Psoas muscle (tissue), 8 donors: Measurements from ENCODE around the gene ARL15. TPM values are rescaled to one million over a fixed set of nuclear protein-coding genes. Genes with fewer than 3 reads are reported as not detected.

Source experiments
- ATAC-seq, 4 donors: fragments of 200-7000 bp; cut with Tn5 transposase; one replicate each; pipeline ENCODE4 v1.9.1; 2020; ENCODE audit warnings: moderate library complexity in 3 of 4, mild to moderate bottlenecking in 2 of 4
- DNase-seq, 2 donors: peaks; one replicate each; pipeline ENCODE4 v3.0.0-alpha.2; 2020
- H3K27ac ChIP-seq: fragments of 200-600 bp; one replicate; pipeline ENCODE4 v1.8.0; 2022
- H3K27me3 ChIP-seq, 3 donors: fragments of 200-600 bp in 1 of 3; one replicate each; pipeline versions ENCODE4 v1.6.1 to v1.8.0; 2013 to 2022; ENCODE audit warnings: low read length in 2 of 3, mild to moderate bottlenecking in 2 of 3, moderate library complexity in 1 of 3; ENCODE audit not compliant: insufficient read depth in 3 of 3
- H3K36me3 ChIP-seq, 2 donors: fragments of 200-600 bp in 1 of 2; one replicate each; pipeline versions ENCODE4 v1.6.1 to v1.8.0; 2013 to 2022; ENCODE audit warnings: low read depth in 1 of 2, mild to moderate bottlenecking in 1 of 2, moderate library complexity in 1 of 2; ENCODE audit not compliant: insufficient read depth in 1 of 2
- H3K4me1 ChIP-seq: fragments of 200-600 bp; one replicate; pipeline ENCODE4 v1.8.0; 2022
- H3K4me3 ChIP-seq: fragments of 200-600 bp; one replicate; pipeline ENCODE4 v1.8.0; 2022; ENCODE audit warnings: mild to moderate bottlenecking
- H3K9me3 ChIP-seq: fragments of 200-600 bp; one replicate; pipeline ENCODE4 v1.8.0; 2022
- CTCF ChIP-seq: fragments of 200-600 bp; IDR thresholded peaks from one replicate; pipeline ENCODE4 v1.8.0; 2022; ENCODE audit warnings: antibody characterized with exemption
- WGBS, 3 donors: extraction: QIAGEN DNeasy Blood & Tissue Kit; methylation state at CpG; one replicate each; pipeline versions ENCODE4 v1.1.6 to v1.1.7; 2013; 5-methylcytosine and 5-hydroxymethylcytosine counted together
- intact Hi-C, 2 donors: fragments of 100-400 bp; cut with DNase I; formaldehyde crosslinking; loops; one replicate each; pipeline versions ENCODE4 v1.11.0 to v1.14.2; 2022
- polyA plus RNA-seq, 3 donors: library from polyadenylated mRNA; stranded (reverse); fragments of 200-250 nt; gene quantifications; one replicate each; pipeline ENCODE4 v1.2.3, GENCODE V29; 2013
- total RNA-seq, 4 donors: library from RNA; stranded (reverse); fragmentation: NEBNext Ultra II Directional in 2 of 4; extraction: Animal tissue kit (Norgen Biotek cat#: 25700) in 2 of 4; gene quantifications; one replicate each; pipeline versions ENCODE4 v1.2.1 to v1.2.4, GENCODE V29; 2021 to 2023
- donor health status: healthy with polysubstance abuse.
- donor health status: DM: no; HTN: no; CAD: no; lungs with moderate emphysema.
- donor health status: Bipolar disorder and iron deficiency.
- donor health status: healthy.
- donor health status: DM: yes; HTN: yes; CAD: no.
- donor health status: DM: no; HTN: no; CAD: no.
- donor health status: DM: no; HTN: no; CAD: no.
- donor health status: DM: yes; HTN: yes; CAD: no.

ARL15 gene
- total and polyA plus RNA-seq, 7 donors = 2.5 to 8.9 (median 4.6) TPM

- Histone ChIP-seq H3K27me3 (no peaks in the 10 kb centered on the region), H3K4me3 (no peak overlapping the region), H3K9me3 (no peaks in the 10 kb centered on the region), H3K27ac (no peak overlapping the region), H3K36me3 (no peaks in the 10 kb centered on the region), H3K4me1 (no peaks in the 10 kb centered on the region)
- DNase-seq (no peak), ATAC-seq (no peak)
- WGBS, 3 donors = 83 to 85% (median 84%) methylated on average over 2 of the region's 2 CpGs
- intact Hi-C loops = no loop called here
- no peak for TF ChIP-seq CTCF
Measured at GRCh38 chr5:54088081-54088480, 222.3 kb downstream of the ARL15 start.

- DNase-seq (no peak), ATAC-seq (no peak)
- Histone ChIP-seq H3K4me1 (no peaks in the 10 kb centered on the region), H3K36me3 (no peaks in the 10 kb centered on the region), H3K27me3 (no peaks in the 10 kb centered on the region), H3K9me3 (no peaks in the 10 kb centered on the region), H3K27ac (no peak overlapping the region), H3K4me3 (no peak overlapping the region)
- intact Hi-C loops = no loop called here
- no peak for TF ChIP-seq CTCF
- 84 to 89% (median 86%) methylated on average over 2 of the region's 2 CpGs for WGBS, 3 donors
Measured at GRCh38 chr5:54087436-54087835, 222.9 kb downstream of the ARL15 start.

GRCh38 chr5:54086191-54086590, 224.2 kb downstream of the ARL15 start:
- Histone ChIP-seq H3K36me3 (no peaks in the 10 kb centered on the region), H3K4me1 (no peaks in the 10 kb centered on the region), H3K27me3 (no peaks in the 10 kb centered on the region), H3K9me3 (no peaks in the 10 kb centered on the region), H3K27ac (no peak overlapping the region), H3K4me3 (no peak overlapping the region)
- intact Hi-C loops = no loop called here
- 81 to 85% (median 83%) methylated on average over 2 of the region's 2 CpGs for WGBS, 3 donors
- DNase-seq (no peak), ATAC-seq (no peak)
- TF ChIP-seq CTCF = no peak

- no peak for TF ChIP-seq CTCF
- no peaks in the 10 kb centered on the region for H3K36me3 ChIP-seq
- ATAC-seq (no peak), DNase-seq (no peak)
- intact Hi-C loops = no loop called here
- no peaks in the 10 kb centered on the region for H3K4me1 ChIP-seq
- no peaks in the 10 kb centered on the region for H3K9me3 ChIP-seq
- WGBS, 3 donors = 78 to 93% (median 91%) methylated on average over 4 of the region's 4 CpGs
- H3K27ac ChIP-seq = no peak overlapping the region
- H3K27me3 ChIP-seq = no peaks in the 10 kb centered on the region
- H3K4me3 ChIP-seq = no peak overlapping the region
Measured at GRCh38 chr5:54084696-54085095, 225.7 kb downstream of the ARL15 start.

- Histone ChIP-seq H3K36me3 (no peaks in the 10 kb centered on the region), H3K4me1 (no peaks in the 10 kb centered on the region), H3K9me3 (no peaks in the 10 kb centered on the region), H3K27ac (no peak overlapping the region), H3K27me3 (no peaks in the 10 kb centered on the region), H3K4me3 (no peak overlapping the region)
- intact Hi-C loops = no loop called here
- 49 to 71% (median 61%) methylated on average over 3 of the region's 3 CpGs for WGBS, 3 donors
- ATAC-seq (no peak), DNase-seq (no peak)
- TF ChIP-seq CTCF = no peak
Measured at GRCh38 chr5:54083851-54084250, 226.5 kb downstream of the ARL15 start.
